ENCODE measurements around the gene MIA3.

DNA sequence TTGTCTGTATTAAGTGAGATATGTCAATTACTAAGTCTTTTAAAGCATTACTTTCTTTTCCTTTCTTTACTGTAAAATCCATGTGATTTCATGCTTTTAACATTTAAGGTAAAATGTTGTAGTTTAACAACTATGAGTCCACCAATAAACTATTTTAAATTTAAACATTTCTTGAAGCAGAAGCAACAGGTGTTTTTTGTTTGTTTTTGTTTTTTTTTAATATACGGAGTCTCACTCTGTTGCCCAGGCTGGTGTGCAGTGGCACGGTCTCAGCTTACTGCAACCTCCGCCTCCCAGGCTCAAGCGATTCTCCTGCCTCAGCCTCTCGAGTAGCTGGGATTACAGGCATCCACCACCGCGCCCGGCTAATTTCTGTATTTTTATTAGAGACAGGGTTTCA lies 78.8 kb downstream of the MIA3 start:
- TF ChIP-seq CTCF (IDR thresholded peaks at IDR 0.05) (no peak), EZH2 (IDR thresholded peaks at IDR 0.05) (no peak), EZH2phosphoT487 (IDR thresholded peaks at IDR 0.05) (no peak)
